ENCODE measurements around the gene CELF2. TPM values are rescaled to one million over a fixed set of nuclear protein-coding genes. Genes with fewer than 3 reads are reported as not detected.

CELF2 gene
- total RNA-seq, 4 donors from 2014 or later: 30.0 to 56.6 (median 43.3) TPM

DNA sequence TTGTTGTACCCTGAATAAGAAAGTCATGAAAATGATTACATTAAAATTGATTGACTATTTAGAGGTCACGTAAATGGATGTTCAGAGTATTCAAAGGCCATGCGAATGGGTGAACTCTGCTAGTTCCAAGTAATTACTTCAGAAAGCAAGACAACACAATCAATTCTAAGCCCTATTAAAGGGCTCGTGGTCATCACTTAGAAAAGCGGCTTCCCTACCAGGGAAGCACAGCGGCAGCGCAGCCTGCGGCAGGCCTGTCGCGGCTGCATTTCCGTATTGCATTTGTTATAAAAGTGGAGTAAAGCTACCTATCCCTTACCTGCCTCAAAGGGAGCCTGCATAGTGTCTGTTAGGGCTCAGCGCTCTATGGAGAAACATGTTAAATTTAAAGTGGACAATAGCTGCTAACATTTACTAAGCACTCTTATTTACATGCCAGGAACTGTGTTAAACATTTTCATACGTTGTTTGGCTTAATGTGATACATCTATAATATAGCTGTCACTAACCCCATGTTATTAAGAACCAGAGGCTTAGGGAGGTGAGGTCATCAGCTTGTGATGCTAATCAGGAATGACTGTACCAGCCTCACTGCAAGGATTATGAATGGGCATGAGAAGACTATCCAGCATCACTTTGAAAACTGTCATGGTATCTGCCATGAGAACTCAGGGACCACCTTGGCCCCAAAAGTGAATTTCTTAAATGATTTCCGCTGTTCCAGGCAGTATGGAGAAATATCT, 187.5 kb downstream of the CELF2 start:
- Histone ChIP-seq H3K9me3 (no peaks in the 10 kb centered on the region), H3K27ac (no peak overlapping the region), H3K27me3 (no peaks in the 10 kb centered on the region), H3K36me3 (no peaks in the 10 kb centered on the region), H3K4me1 (peaks cover 15 to 18% of the 10 kb centered on the region in 2 donors), H3K4me3 (no peak overlapping the region)
- in situ Hi-C loops (cut with MboI; ENCODE audit: low sequenced_read_pairs in 4 of 4) (no loop called here), intact Hi-C loops (cut with DNase I; ENCODE audit: low total_unique reads) (no loop called here)
- TF ChIP-seq POLR2A (IDR thresholded peaks at IDR 0.05) (no peak), CTCF (IDR thresholded peaks at IDR 0.05 in 4 of 5, conservative IDR thresholded peaks at IDR 0.05 in 1 of 5) (no peak)
- ATAC-seq: no peak
- no peak for DNase-seq

GRCh38 chr10:11206676-11207559, 189.2 kb downstream of the CELF2 start:
- DNase-seq (no peak), ATAC-seq (no peak)
- Histone ChIP-seq H3K9me3 (no peaks in the 10 kb centered on the region), H3K36me3 (no peaks in the 10 kb centered on the region), H3K4me3 (no peak overlapping the region), H3K4me1 (peaks cover 25 to 26% of the 10 kb centered on the region in 2 donors), H3K27me3 (no peaks in the 10 kb centered on the region), H3K27ac (no peak overlapping the region)
- in situ Hi-C loops (cut with MboI; ENCODE audit: low sequenced_read_pairs in 4 of 4) (no loop called here), intact Hi-C loops (cut with DNase I; ENCODE audit: low total_unique reads) (no loop called here)
- TF ChIP-seq CTCF (IDR thresholded peaks at IDR 0.05 in 4 of 5, conservative IDR thresholded peaks at IDR 0.05 in 1 of 5) (no peak), POLR2A (IDR thresholded peaks at IDR 0.05) (no peak)

DNA sequence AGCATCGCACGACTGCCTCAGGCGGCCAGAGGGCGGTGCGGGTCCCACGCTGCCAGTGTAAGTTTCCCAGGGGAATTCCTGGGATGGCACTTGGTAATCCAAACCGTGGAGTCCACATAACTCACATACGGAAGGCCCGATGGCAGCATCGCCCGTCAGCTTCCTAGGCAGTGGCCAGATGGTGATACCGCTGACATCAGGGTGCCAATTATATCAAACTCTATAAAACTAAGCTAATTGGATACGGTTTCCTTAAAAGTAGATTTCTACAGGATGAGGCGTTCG, 189.8 kb downstream of the CELF2 start:
- TF ChIP-seq POLR2A (IDR thresholded peaks at IDR 0.05) (no peak), CTCF (IDR thresholded peaks at IDR 0.05 in 4 of 5, conservative IDR thresholded peaks at IDR 0.05 in 1 of 5) (peak in 1 of 5 experiments; percentile 21)
- Histone ChIP-seq H3K27me3 (no peaks in the 10 kb centered on the region), H3K36me3 (no peaks in the 10 kb centered on the region), H3K9me3 (no peaks in the 10 kb centered on the region), H3K4me1 (peaks cover 25 to 26% of the 10 kb centered on the region in 2 donors), H3K4me3 (no peak overlapping the region), H3K27ac (no peak overlapping the region)
- intact Hi-C loops (cut with DNase I; ENCODE audit: low total_unique reads) (no loop called here), in situ Hi-C loops (cut with MboI; ENCODE audit: low sequenced_read_pairs in 4 of 4) (no loop called here)
- DNase-seq: no peak
- ATAC-seq: peak in 1 of 2 donors; percentile 29

- DNase-seq: no peak
- Histone ChIP-seq H3K4me1 (peaks cover 25 to 26% of the 10 kb centered on the region in 2 donors), H3K4me3 (no peak overlapping the region), H3K9me3 (no peaks in the 10 kb centered on the region), H3K27ac (no peak overlapping the region), H3K27me3 (no peaks in the 10 kb centered on the region), H3K36me3 (no peaks in the 10 kb centered on the region)
- TF ChIP-seq CTCF (IDR thresholded peaks at IDR 0.05 in 4 of 5, conservative IDR thresholded peaks at IDR 0.05 in 1 of 5) (no peak), POLR2A (IDR thresholded peaks at IDR 0.05) (no peak)
- no peak for ATAC-seq
- in situ Hi-C loops (cut with MboI; ENCODE audit: low sequenced_read_pairs in 4 of 4): no loop called here
- intact Hi-C loops (cut with DNase I; ENCODE audit: low total_unique reads): no loop called here
These were observed 190.6 kb downstream of the CELF2 start for GRCh38 chr10:11208243-11208642.
